Upper lobe of left lung (tissue), 6 donors: ENCODE measurements around the gene SLC35E3. TPM values are rescaled to one million over a fixed set of nuclear protein-coding genes. Genes with fewer than 3 reads are reported as not detected.

Source experiments
- ATAC-seq, 2 donors: fragments of 200-7000 bp; cut with Tn5 transposase; one replicate each; pipeline ENCODE4 v1.9.1; 2022; ENCODE audit warnings: mild to moderate bottlenecking in 2 of 2, moderate library complexity in 2 of 2; ENCODE audit not compliant: low FRiP score in 2 of 2
- DNase-seq, 2 donors: peaks; one replicate each; pipeline ENCODE4 v3.0.0-alpha.2; 2019 to 2020
- H3K27ac ChIP-seq, 4 donors: fragments of 200-600 bp; sonication (generic); one replicate each; pipeline ENCODE4 v1.5.1; 2016 to 2019
- H3K27me3 ChIP-seq, 4 donors: fragments of 200-600 bp; sonication (generic); one replicate each; pipeline ENCODE4 v1.5.1; 2017 to 2019
- H3K36me3 ChIP-seq, 4 donors: fragments of 200-600 bp; sonication (generic); one replicate each; pipeline ENCODE4 v1.5.1; 2016 to 2019
- H3K4me1 ChIP-seq, 4 donors: fragments of 200-600 bp; sonication (generic); one replicate each; pipeline ENCODE4 v1.5.1; 2018 to 2019
- H3K4me3 ChIP-seq, 4 donors: fragments of 200-600 bp; sonication (generic); one replicate each; pipeline ENCODE4 v1.5.1; 2017 to 2019; ENCODE audit warnings: mild to moderate bottlenecking in 2 of 4, moderate library complexity in 1 of 4
- H3K9me3 ChIP-seq, 4 donors: fragments of 200-600 bp; sonication (generic); one replicate each; pipeline ENCODE4 v1.5.1; 2018 to 2019
- EP300 ChIP-seq, 4 donors: sonication (generic); formaldehyde crosslinking; IDR thresholded peaks; one replicate each; pipeline ENCODE4 v1.5.1; 2017; ENCODE audit warnings: antibody characterized with exemption in 4 of 4, control low read depth in 2 of 4
- POLR2A ChIP-seq, 4 donors: fragments of 450-650 bp; IDR thresholded peaks; one replicate each; pipeline ENCODE4 v1.5.1; 2016 to 2017; ENCODE audit warnings: antibody characterized with exemption in 4 of 4, mild to moderate bottlenecking in 2 of 4
- POLR2AphosphoS5 ChIP-seq, 2 donors: sonication (generic); formaldehyde crosslinking; IDR thresholded peaks; one replicate each; pipeline ENCODE4 v1.5.1; 2017; ENCODE audit warnings: antibody characterized with exemption in 2 of 2
- WGBS, 2 donors: methylation state at CpG; one replicate each; pipeline ENCODE4 v1.1.5; 2017 to 2018; 5-methylcytosine and 5-hydroxymethylcytosine counted together
- total RNA-seq, 6 donors: library from RNA; depleted of rRNA in 4 of 6; stranded (reverse); fragments of >200 nt in 4 of 6; gene quantifications; one replicate each; pipeline versions ENCODE4 v1.1.0 to v1.2.1, GENCODE V29; 2016 to 2021
- TF ChIP-seq, protein P1 (sequence below), 6 experiments: fragments of 450-650 bp in 4 of 6; fragments of 200-600 bp in 2 of 6; sonication (generic) in 2 of 6; IDR thresholded peaks; one replicate each; pipeline ENCODE4 v1.5.1; 2016 to 2019; ENCODE audit warnings: antibody characterized with exemption in 6 of 6
- donor health status: DM: no; HTN: no; CAD: no; lungs with moderate emphysema.
- donor health status: DM: no; HTN: yes; CAD: no; lungs with severe emphysema.

SLC35E3 gene
- 10 to 100 TPM in 3 of 6 donors, 1 to 10 TPM in 3; 6.5 to 38.8 (median 15.2) TPM for total RNA-seq

DNA sequence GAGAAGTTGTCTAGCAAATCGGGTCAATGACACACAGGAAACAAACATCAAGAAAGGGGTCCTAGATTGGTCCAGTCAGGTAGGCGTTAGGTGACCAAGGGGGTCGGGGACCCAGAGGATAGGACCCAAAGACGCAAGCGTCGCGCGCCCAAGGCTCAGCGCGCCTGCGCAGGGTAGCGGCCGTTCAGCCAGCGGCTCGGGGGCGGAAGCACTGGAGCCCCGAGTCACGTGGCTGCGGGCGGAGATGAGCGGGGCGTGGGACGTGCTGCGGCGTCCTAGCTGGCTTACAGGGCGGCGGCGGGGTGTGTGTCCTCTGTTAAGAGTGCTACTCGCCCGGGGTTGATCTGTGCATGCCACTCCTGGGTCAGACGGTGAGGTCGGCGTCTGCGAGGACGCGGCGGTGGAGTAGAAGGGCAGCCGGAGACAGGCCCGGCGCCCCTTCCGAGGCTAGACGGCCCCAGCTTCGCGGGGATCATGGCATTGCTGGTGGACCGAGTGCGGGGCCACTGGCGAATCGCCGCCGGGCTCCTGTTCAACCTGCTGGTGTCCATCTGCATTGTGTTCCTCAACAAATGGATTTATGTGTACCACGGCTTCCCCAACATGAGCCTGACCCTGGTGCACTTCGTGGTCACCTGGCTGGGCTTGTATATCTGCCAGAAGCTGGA is at the start of gene SLC35E3:
Gene SLC35E3 (plus strand): TSS at position 273 of the 668 bp plus-strand sequence. CDS start 202 bp downstream, at position 475.
- ATAC-seq (peak; percentile 99 to 100), DNase-seq (peak; percentile 98)
- Histone ChIP-seq H3K36me3 (peaks cover 0 to 11% (median 0%) of the 10 kb centered on the region in 4 donors), H3K27me3 (no peaks in the 10 kb centered on the region), H3K4me3 (peak within 1 kb of the TSS; percentile 52 to 93 (median 72)), H3K9me3 (no peaks in the 10 kb centered on the region), H3K27ac (peak within 1 kb of the TSS; percentile 74 to 90 (median 82)), H3K4me1 (peaks cover 13 to 27% (median 18%) of the 10 kb centered on the region in 4 donors)
- TF ChIP-seq POLR2A (IDR thresholded peaks at IDR 0.05) (peak in 2 of 4 donors; percentile 73 to 91), POLR2AphosphoS5 (IDR thresholded peaks at IDR 0.05) (peak; percentile 84 to 91), EP300 (IDR thresholded peaks at IDR 0.05) (no peak)
- TF ChIP-seq, protein P1, sequence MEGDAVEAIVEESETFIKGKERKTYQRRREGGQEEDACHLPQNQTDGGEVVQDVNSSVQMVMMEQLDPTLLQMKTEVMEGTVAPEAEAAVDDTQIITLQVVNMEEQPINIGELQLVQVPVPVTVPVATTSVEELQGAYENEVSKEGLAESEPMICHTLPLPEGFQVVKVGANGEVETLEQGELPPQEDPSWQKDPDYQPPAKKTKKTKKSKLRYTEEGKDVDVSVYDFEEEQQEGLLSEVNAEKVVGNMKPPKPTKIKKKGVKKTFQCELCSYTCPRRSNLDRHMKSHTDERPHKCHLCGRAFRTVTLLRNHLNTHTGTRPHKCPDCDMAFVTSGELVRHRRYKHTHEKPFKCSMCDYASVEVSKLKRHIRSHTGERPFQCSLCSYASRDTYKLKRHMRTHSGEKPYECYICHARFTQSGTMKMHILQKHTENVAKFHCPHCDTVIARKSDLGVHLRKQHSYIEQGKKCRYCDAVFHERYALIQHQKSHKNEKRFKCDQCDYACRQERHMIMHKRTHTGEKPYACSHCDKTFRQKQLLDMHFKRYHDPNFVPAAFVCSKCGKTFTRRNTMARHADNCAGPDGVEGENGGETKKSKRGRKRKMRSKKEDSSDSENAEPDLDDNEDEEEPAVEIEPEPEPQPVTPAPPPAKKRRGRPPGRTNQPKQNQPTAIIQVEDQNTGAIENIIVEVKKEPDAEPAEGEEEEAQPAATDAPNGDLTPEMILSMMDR (IDR thresholded peaks at IDR 0.05), result peak in 1 of 6 experiments; percentile 6
- WGBS, 2 donors, result 0 to 1% methylated on average over 10 to 28 of the region's 52 CpGs

DNA sequence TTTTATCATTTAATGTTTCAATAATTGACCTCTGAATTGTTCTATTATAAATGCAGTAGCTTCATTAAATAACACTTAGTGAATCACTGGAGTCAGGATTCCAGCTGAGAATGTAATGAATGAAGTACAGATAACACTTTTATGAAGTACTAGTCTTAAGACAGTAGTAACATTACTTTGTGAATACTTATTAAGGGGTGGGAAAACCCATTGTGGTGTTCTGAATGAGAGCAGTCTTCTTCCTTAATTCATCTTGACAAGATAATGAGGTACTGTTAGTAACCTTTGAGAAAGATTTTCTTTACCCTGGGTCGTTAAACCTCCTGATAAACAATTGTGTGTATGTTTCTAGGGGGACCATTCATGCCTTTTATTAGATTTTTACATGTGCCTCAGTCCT is 46.5 kb upstream of the SLC35E3 start:
- TF ChIP-seq POLR2A (IDR thresholded peaks at IDR 0.05) (no peak), POLR2AphosphoS5 (IDR thresholded peaks at IDR 0.05) (no peak), EP300 (IDR thresholded peaks at IDR 0.05) (no peak)
- TF ChIP-seq, protein P1 (IDR thresholded peaks at IDR 0.05), result no peak
- Histone ChIP-seq H3K9me3 (no peaks in the 10 kb centered on the region), H3K36me3 (peaks cover 15 to 95% (median 59%) of the 10 kb centered on the region in 4 donors), H3K4me3 (no peak overlapping the region), H3K27ac (no peak overlapping the region), H3K27me3 (no peaks in the 10 kb centered on the region), H3K4me1 (no peaks in the 10 kb centered on the region)
- 89 to 100% methylated on average over 1 of the region's 1 CpG for WGBS, 2 donors
- ATAC-seq (no peak), DNase-seq (no peak)

DNA sequence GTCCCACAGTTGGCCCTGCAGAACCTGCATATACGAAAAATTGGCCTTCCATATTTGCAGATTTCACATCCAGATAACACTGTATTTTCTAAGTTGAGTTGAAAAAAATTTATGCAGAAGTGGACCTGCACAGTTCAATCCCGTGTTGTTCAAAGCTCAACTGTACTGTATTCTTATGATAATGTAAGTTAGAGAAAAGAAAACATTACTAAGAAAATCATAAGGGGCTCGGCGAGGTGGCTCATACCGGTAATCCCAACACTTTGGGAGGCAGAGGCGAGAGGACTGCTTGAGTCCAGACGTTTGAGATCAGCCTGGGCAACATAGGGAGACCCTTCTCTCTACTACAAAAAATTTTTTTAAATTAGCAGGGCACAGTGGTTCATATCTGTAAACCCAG is 18.2 kb upstream of the SLC35E3 start:
- Histone ChIP-seq H3K4me3 (no peak overlapping the region), H3K27ac (no peak overlapping the region), H3K27me3 (no peaks in the 10 kb centered on the region), H3K4me1 (no peaks in the 10 kb centered on the region), H3K9me3 (no peaks in the 10 kb centered on the region), H3K36me3 (peaks cover 0 to 69% (median 16%) of the 10 kb centered on the region in 4 donors)
- 95 to 97% methylated on average over 7 of the region's 7 CpGs for WGBS, 2 donors
- no peak for DNase-seq
- TF ChIP-seq, protein P1 (IDR thresholded peaks at IDR 0.05), result no peak
- TF ChIP-seq POLR2A (IDR thresholded peaks at IDR 0.05) (no peak), EP300 (IDR thresholded peaks at IDR 0.05) (no peak), POLR2AphosphoS5 (IDR thresholded peaks at IDR 0.05) (no peak)
- no peak for ATAC-seq

DNA sequence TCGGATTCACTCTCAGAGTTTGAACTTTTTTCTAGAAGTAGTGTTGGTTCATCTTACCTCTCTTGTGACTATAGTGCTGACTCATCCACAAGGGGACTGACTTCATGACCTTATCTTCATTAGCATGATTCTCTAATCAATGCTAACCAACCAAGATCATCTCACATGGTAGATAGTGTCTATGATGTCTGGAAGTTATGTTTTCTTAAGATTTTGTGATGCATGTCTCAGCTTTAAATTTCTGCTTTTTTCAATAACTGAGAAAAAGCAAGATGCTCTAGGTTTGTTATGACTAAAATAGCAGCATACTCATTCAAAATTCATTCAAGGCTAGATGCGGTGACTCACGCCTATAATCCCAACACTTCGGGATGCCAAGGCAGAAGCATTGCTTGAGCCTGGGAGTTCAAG is 12.3 kb upstream of the SLC35E3 start:
- no peak for DNase-seq
- WGBS, 2 donors, result 95 to 98% methylated on average over 4 of the region's 4 CpGs
- Histone ChIP-seq H3K27ac (no peak overlapping the region), H3K4me1 (no peaks in the 10 kb centered on the region), H3K9me3 (no peaks in the 10 kb centered on the region), H3K27me3 (no peaks in the 10 kb centered on the region), H3K4me3 (no peak overlapping the region), H3K36me3 (peaks cover 9 to 72% (median 23%) of the 10 kb centered on the region in 4 donors)
- TF ChIP-seq POLR2AphosphoS5 (IDR thresholded peaks at IDR 0.05) (no peak), POLR2A (IDR thresholded peaks at IDR 0.05) (no peak), EP300 (IDR thresholded peaks at IDR 0.05) (no peak)
- TF ChIP-seq, protein P1 (IDR thresholded peaks at IDR 0.05), result no peak
- ATAC-seq, result no peak
